GM21786 (cell line): ENCODE results near the gene ADAP1.
"Not testable (repeated sequence)": the region's sequence is repeated elsewhere in the genome, so short reads cannot be mapped to it uniquely, and the experiment has no call there.

Source experiments
- ATAC-seq: cut with Tn5 transposase; IDR thresholded peaks from one replicate; pipeline ENCODE4 v1.9.1; 2021; ENCODE audit not compliant: unreplicated experiment

ADAP1 gene

DNA sequence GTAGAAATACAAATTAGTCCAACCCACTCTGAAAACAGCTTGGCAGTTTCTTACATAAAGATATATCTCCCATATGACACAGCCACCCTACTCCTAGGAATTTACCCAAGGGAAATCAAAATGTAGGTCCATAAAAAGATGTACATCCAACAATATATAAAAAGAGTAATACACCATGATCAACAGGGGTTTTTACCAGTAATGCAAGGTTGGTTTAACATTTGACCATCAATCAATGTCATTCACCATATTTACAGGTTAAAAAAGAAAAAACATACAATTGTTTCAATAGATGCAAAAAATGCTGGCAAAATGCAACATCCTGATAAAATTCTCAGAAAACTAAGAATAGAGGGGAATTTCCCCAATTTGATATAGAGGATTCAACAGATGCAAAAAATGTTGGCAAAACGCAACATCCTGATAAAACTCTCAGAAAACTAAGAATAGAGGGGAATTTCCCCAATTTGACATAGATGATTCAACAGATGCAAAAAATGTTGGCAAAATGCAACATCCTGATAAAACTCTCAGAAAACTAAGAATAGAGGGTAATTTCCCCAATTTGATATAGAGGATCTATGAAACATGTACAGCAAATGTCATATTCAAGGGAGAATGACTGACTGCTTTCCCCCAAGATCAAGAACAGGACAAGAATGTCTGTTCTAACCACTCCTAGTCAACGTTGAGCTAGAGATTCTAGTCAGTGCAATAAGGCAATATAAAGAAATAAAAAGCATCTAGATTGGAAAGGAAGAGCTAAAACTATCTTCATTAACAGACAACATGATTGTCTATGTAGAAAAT, 13.7 kb downstream of the ADAP1 start:
- ATAC-seq = no peak

DNA sequence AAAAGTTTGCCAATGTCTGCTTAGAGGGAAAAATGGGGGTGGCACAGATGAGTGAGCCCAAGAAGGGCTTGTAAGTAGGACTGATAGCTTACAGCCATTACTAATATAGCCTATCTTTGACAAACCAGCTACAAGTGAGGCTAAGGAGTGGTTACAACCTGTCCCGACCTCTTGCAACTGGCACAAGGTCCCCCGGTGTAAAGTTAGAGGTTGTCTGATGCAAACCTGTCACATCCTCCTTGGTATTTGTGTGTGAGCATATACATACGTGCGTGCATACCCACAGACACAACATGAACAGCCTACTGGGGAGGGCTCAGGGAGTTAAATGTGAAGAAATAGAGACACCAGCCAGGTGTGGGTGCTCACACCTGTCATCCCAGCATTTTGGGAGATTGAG, 14.6 kb downstream of the ADAP1 start:
- no peak for ATAC-seq

DNA sequence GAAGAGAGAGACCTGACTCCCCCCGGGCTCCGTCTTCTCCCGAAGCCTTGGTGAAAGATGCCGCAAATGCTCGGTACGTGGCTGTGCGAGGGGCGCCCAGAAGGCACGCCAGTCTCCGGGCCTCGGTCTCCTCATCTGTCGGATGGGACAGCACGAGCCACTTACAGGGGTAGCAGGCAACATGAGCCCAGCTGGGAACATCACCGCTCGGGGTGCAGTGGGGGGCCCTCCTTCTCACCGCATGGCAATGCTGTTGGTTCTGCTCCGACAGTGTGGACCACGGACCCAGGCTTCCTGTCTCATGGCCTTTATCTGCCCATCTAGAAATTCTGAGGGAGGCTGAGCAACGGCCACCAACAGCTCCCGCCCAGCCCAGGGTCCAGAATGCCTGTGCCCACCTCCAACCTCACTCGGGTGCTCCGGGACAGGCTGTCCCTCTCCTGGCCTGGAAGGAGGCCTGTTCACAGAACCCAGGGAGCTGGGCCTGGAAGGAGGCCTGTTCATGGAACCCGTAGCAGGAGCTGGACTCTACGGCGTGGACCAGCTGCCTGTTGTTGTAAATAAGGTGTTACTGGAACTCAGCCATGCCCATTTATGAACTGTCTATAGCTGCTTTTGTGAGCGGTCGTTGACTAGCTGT, 15.8 kb downstream of the ADAP1 start:
- no peak for ATAC-seq

DNA sequence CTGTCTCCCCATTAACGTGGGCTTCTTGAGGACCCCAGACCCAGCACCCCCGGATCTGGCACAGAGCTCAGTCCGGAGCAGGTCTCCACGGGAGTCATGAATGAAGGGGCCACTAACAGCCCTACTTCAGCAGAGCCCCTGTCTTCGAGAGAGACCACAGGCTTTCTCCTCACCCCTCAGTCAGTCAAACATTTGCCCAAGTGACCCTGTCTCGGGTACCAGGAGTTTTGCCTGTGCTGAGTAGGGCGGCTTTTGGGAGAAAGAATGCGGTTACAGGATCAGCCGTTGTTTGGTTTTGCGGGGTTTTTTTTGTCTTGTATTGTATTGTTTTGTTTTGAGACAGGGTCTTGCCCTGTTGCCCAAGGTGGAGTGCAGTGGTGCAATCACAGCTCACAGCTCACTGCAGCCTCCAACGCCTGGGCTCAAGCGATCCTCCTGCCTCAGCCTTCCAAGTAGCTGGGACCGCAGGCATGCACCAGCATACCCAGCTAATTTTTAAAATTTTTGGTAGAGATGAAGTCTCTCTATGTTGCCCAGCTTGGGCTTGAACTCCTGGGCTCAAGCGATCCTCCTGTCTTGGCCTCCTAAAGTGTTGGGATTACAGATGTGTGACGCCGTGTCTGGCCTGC, 16.5 kb downstream of the ADAP1 start:
- ATAC-seq = no peak

DNA sequence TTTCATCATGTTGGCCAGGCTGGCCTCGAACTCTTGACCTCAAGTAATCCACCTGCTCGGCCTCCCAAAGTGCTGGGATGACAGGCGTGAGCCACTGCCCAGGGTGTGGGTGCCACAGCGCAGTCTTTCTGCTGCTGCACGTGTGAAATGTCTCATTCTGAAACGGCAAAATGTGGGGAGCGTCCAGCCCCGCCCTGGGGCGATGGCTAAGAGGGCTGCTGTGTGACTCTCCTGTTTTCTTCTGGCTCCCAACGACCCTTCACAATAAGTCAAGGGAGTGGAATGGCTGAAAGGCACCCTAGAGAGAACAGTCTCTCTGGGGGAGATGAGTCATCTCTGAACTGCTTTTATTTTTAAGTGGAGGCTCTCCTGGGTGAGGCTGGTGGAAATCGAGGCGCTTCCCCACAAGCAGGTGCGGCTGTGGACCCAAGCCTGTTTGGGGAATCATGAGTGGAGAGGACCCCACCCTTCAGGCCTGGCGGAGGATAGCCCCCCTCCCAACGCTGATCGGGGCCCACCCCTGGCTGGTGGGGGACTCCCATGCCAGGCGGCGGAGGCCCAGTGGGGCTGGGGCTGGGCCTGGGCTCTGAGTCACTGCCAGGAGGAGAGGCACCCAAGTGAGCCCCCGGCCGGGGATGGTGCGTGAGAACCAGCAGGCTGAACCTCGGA, 18.0 kb downstream of the ADAP1 start:
- ATAC-seq = peak; percentile 86

DNA sequence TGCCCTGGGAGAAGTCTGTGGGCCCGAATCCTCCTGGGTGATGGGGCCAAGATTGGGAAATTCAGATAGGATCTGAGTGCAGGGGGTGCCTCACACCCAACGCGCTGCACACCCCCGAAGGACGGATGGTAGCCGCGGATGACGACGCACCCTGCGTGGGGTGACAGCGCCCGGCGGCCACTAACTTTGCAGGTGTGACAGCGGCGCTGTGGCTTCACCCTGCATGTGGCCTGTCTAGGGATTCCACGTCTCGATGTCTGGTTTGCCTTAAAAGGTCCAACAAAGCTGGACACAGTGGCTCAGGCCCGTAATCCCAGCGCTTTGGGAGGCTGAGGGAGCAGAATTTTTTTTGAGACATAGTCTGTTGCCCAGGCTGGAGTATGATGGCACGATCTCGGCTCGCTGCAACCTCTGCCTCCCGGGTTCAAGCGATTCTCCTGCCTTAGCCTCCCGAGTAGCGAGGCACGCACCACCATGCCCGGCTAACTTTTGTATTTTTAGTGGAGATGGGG, 18.6 kb downstream of the ADAP1 start:
- ATAC-seq = no peak

DNA sequence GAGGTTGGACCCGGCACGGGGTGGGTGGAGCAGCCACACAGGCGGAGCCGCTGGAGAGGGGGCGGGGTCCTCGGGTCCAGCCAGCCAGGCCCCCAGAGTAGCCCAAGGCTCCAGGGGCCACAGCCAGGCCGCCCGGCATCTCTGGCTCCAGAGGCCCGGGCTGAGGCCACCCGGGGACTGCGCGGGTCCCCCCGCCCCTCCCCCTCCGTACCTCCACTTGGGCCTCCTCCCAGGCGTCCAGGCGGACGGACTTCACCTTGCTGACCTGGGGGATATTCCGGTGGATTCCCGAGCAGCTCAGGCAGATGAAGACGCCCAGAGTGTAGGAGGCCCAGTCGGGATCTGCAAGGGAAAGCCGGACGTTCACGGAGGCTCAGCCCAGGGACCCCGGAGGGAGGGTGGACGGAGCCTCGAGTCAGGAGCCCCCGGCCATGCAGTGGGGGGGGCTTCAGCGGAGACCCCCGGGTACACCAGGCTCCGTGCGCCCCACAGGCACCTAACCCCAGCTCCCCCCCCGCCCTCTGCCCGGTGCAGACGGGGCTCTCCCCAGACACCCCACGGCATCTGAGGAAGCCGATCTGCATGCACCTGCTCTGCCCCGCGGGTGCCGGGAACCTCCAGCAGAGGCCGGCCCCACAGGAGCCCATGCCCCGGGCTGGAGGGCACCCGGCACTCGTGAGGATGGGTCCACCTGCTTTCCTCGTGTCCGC, 19.2 kb downstream of the ADAP1 start:
- ATAC-seq = no peak

DNA sequence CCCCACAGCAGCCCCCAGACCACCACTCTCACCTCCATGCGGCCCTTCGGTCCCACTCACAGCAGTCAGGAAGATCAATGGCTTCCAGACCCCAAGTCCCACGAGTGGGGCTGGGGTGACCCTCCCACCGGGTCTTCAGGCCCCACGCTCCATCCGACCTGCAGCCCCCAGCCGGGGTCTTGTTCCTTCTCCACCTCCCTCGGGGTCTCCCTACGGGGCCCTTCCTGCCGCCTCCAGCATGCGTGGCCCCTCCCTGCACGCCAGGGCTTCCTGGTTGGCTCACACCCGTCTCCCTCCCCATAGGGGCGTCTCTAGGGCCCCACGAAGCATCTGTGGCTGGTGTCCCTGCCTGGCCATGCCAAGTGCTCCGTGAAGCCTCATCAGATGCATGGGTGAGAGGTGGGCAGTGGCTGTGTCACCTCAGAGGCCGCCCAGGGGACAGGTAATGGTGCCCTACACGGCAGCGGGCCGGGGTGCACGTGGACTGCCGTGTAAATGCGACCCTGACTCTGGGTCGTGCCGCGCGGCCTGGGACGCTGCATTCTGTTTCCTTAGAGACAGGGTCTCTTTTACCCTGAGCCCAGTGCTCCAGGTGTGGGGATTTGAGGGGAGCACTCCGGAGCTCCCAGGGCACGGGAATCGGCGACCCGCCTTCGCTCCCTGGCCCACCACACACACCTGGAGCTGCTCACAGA, 19.9 kb downstream of the ADAP1 start:
- ATAC-seq = no peak

DNA sequence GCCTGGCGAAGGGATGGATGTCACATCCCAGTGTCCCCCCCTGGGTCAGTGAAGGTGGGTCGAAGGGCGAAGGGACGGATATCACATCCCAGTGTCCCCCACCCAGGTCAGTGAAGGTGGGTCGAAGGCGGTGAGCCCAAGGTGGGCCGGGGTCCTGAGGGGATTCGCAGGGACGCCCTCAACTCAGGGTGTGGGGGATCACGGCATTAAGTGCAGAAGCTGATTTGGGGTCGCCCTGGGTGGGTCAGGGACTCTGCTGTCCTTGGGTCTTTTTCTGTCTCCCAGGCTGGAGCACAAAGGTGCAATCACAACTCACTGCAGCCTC, 21.9 kb downstream of the ADAP1 start:
- no peak for ATAC-seq

DNA sequence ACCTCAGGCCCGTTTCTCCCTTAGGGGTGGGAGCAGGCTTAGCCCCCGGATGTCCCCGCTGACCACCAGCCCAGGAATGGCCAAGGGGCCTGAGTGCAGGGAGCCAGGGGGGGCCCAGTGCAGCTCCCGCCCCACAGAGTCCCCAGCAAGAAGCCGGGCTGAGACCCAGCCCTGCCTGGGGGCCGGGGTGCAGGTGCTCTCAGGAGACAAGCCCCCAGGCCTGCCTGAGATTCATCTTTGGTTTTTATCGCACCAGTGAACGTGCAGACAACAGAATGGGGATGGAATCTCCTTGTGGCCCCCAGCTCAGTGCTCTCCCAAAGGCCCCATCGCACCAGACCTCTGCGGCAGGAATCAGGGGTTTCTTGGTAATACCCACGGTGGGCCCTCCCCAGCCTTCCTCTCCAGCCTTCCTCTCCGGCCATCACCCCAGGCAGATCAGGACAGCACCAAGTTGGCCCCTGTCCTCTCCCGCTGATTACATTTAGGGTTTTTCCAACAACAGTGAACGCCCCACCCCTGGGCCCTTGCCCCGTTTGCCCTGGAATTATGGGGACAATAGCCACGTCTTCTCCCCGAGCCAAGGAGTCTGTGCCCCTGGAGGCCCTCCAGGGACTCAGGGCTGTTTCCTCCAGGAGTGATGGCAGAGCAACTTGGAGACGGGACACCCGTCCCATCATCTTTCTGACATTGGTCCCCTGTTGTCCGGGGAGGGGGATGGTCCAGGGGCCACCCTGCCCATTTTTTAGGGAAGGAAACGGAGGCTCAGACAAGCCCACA, 22.4 kb downstream of the ADAP1 start:
- no peak for ATAC-seq

DNA sequence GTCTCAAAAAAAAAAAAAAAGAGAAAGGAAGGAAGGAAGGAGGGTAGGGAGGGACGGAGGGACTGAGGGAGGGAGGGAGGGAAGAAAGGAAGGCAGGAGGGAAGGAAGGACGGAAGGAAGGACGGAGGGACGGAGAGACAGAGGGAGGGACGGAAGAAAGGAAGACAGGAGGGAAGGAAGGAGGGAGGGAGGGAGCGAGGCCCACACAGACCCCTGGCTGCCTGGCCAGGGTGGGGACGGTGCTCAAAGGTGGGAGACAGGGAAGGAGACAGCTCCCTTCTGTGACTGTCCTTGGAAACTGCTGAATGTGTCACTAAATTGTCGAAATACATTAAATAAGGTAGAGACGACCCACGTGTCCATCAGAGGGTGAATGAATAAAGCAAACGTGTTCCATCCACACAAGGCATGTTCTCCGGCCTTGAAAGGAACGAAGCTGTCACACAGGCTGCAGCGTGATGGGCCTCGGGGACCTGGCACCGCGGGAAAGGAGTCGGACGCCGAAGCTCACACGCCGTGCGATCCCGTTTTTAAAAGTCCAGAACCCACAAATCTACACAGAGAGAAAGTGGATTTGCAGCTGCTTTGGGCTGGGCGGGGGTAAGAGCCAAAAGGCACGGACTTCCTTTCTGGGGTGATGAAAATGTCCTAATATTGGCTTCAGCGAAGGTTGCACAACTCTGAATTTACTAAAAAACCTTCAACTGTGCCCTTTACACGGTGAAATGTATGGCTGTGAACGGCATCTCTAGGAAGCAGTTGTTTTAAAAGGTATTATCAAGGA, 23.3 kb downstream of the ADAP1 start:
- ATAC-seq = no peak

DNA sequence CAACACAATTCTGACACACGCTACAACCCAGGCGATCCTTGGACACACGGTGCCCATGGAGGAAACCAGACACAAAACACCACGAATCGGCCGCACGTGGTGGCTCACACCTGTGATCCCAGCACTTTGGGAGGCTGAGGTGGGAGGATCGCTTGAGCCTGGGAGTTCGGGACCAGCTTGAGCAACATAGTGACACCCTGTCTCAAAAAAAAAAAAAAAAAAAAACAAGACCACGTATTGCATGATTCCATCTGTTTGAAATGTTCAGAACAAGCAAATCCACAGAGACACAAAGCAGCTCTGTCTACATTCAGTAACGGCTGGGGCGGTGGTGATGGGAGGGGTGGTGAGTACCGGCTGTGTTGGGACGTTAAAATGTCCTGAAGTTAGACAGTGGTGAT, 25.2 kb downstream of the ADAP1 start:
- ATAC-seq = no peak

DNA sequence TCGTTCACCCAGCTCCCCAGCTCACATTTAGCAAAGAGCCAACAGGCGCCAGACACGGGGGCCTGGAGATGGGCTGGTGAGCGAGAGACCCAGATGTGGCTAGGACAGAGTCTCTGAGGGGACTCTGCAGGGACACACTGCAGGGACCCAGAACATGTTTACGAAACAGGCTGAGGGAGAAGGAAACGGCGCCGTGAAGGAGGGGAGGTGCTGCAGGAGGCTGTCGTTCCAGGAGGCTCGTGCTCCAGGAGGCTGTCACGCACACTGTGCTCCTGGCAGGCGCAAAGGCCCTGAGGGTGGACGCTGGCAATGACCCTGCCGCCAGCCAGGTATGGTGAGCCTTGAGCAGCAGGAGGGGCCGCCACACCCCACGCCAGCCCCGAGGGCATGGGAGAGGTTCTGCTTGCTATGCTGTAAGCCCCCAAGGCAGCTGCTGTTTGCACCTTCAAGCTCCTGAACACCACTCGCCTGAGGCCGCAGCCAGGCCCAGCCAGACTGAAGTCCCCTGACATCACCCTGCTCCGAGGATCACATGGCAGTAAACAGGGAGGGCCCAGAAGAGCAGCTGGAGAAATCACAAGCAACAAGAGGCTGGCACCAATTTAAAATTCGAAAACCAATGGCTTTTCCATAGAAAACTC, 27.3 kb downstream of the ADAP1 start:
- ATAC-seq = no peak

DNA sequence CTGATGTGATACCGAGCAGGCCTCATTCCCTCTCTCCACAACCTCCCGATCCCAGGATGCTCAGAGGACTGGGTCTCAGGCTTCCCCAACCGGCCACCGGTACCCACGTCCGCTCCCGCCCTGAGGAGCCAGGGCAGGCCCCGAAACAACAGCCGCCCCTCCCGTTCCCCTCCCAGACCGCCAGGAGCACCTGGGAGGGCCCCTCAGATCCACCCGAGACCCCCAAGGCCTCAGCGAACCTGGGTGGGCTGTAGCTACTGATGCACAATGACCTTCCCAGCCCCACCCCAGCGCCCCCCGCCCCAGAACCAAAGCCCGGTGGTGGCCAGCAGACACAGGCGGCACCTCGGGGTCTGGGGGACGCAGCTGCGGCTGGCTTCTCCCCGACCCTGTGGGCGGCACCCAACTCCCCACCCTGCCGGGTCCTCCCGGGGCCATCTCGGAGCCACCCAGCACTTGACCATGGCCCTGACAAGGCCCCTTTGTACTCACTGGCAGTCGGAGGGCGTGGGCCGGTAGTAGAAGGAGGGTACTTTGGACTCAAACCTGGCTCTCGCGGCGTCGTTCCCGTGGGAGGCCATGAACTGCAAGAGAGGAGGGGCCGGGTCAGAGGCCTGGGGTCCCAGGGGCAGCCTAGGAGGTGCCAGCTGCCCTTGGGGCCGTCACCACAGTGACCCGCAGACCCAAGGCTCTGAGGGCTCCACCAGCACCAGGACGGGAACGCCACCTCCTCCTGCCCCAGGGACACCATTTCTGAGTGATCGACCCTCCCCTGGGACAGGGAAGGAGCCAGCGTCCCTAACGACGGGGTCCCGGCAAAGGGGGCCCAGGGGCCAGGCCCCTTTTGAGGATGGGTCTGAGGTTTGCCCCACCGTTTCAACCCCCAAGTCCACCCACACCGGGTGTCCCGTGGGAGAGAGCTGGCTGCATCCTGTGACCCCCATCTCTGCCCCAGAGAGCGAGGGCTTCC, 28.1 kb downstream of the ADAP1 start:
- ATAC-seq = no peak

DNA sequence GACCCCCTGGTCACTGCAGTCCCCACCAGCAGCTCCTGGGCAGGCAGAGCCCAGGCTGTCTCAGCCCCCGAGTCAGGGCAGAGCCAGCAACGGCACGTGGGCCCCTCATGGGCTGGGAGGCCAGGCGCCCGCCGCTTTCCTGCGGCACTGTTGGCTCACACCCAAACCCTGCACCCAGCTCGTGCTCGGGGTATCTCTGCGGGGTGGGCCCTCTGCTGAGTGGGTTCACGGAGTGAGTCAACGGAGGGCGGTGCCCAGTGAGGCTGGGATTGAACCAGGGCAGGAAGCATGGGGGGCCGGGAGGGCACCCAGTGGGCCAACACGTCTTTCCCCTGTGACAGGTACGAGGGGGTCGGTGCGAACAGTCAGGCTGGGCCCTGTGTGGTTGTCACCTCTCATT, 28.9 kb downstream of the ADAP1 start:
- no peak for ATAC-seq

DNA sequence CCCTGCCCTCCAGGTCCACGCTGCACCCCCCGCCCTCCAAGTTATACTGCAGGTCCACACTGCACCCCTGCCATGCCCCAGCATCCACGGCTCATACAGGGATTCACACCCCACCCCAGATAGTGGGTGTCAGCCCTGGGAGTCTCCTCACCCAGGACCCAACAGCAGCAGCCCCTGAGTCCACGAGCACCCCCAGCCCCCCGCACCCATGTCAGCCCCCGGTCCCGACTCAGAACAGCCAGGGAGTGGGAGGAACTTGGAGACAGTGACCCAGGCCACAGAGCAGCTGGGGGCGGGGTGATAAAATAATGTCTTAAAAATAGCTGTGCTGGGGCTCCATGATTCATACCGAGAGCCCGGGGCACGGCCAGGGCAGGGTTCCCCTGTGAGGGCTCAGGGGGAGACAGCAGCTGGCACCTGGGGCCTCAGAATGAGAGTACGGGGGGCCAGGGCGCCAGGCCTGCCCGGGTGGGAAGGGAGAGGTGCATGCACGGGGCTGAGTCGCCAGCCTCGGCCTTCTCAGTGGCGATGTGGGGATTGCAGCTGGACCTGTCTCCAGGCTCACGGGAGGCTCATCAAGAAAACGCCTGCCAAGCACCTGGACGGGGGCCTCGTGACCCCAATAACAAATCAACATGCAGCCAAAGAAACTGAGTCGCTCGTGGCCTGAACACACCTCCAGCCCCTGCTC, 29.8 kb downstream of the ADAP1 start:
- ATAC-seq = peak; percentile 55

DNA sequence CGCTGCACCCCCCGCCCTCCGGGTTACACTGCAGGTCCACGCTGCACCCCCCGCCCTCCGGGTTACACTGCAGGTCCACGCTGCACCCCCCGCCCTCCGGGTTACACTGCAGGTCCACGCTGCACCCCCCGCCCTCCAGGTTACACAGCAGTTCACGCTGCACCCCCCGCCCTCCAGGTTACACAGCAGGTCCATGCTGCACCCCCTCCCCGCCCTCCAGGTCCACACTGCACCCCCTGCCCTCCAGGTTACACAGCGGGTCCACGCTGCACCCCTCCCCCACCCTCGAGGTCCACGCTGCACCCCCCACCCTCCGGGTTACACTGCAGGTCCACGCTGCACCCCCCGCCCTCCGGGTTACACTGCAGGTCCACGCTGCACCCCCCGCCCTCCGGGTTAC, 30.4 kb downstream of the ADAP1 start:
- ATAC-seq = not testable (repeated sequence)
